B cell (primary cell): Measurements from ENCODE around the gene PDE4B.

Experiments
- CTCF ChIP-seq: fragments of 200-600 bp; IDR thresholded peaks from one replicate; pipeline ENCODE4 v1.8.0; 2022; ENCODE audit warnings: antibody characterized with exemption, mild to moderate bottlenecking
- EZH2 ChIP-seq: IDR thresholded peaks from 2 replicates; pipeline ENCODE4 v1.6.1; 2012; ENCODE audit warnings: borderline replicate concordance, low read depth, mild to moderate bottlenecking, moderate library complexity, low read length; ENCODE audit not compliant: insufficient read depth, poor library complexity, severe bottlenecking

DNA sequence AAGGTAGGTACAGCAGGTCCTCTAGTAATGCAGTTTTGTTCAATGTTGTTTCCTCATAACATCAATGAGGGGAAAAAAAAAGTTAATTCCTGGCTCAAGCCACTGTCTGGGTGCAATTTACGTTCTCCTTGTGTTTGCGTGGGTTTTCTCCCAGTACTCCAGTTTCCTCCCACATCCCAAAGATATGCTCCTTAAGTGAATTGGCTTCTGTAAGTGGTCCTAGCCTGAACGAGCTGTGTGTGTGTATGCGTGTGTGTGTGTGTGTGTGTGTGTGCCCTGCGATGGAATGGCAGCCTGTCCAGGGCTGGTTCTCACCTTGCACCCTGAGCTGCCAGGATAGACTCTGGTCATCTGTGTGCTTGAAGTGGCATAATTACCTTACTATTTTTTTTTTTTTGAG, 332.0 kb downstream of the PDE4B start:
- no peak for TF ChIP-seq CTCF
- no peak for TF ChIP-seq EZH2
